HEK293 (cell line): Measurements from ENCODE around the gene SLC38A4.

Source experiments
- CTCF ChIA-PET: fragments of 350-600 bp; formaldehyde crosslinking; extraction: SDS; loops from one replicate; lab custom pipeline; 2021; ENCODE audit warnings: antibody characterized with exemption; lab: Yijun Ruan, JAX
- POLR2A ChIA-PET: fragments of 300-600 bp; formaldehyde crosslinking; extraction: SDS; loops from one replicate; lab custom pipeline; 2020; ENCODE audit warnings: antibody characterized with exemption, inconsistent platforms; lab: Yijun Ruan, JAX
- H3K27ac ChIP-seq: fragments of 200-500 bp; sonication (Bioruptor generic); 2 replicates; pipeline ENCODE4 v1.5.1; 2014; ENCODE audit warnings: low read depth, low read length, control low read depth, inconsistent platforms; ENCODE audit errors: extremely low read depth
- H3K36me3 ChIP-seq, 2 experiments: fragments of 200-500 bp in 1 of 2; sonication (Bioruptor generic) in 1 of 2; 1 replicate in 1 of 2; 2 replicates in 1 of 2; pipeline ENCODE4 v1.5.1; 2014 to 2017; ENCODE audit warnings: inconsistent platforms in 2 of 2, low read length in 2 of 2; ENCODE audit not compliant: control insufficient read depth in 2 of 2, insufficient read depth in 1 of 2
- H3K4me1 ChIP-seq: fragments of 200-500 bp; sonication (Bioruptor generic); 2 replicates; pipeline ENCODE4 v1.5.1; 2014; ENCODE audit warnings: mild to moderate bottlenecking, low read length, inconsistent platforms; ENCODE audit not compliant: control insufficient read depth, insufficient read depth
- H3K4me3 ChIP-seq: 2 replicates; pipeline ENCODE4 v1.5.1; 2011; ENCODE audit warnings: low read depth, mild to moderate bottlenecking, control low read depth, low read length, moderate library complexity
- H3K9me3 ChIP-seq: fragments of 200-500 bp; sonication (Bioruptor generic); 2 replicates; pipeline ENCODE4 v1.5.1; 2014; ENCODE audit warnings: low read depth, low read length, inconsistent platforms; ENCODE audit not compliant: control insufficient read depth, insufficient read depth
- MZF1 ChIP-seq: fragments of 450-650 bp; formaldehyde crosslinking; IDR thresholded peaks from 2 replicates; pipeline ENCODE4 v1.5.1; 2017; ENCODE audit warnings: missing biosample characterization, missing genetic modification characterization, borderline replicate concordance
- ZNF138 ChIP-seq: fragments of 450-650 bp; formaldehyde crosslinking; IDR thresholded peaks from 2 replicates; pipeline ENCODE4 v1.5.1; 2016; ENCODE audit warnings: missing biosample characterization, missing genetic modification characterization, borderline replicate concordance
- ZNF19 ChIP-seq: fragments of 450-650 bp; formaldehyde crosslinking; IDR thresholded peaks from 2 replicates; pipeline ENCODE4; 2016; ENCODE audit warnings: missing biosample characterization, missing genetic modification characterization, low read depth
- ZNF221 ChIP-seq: fragments of 450-650 bp; formaldehyde crosslinking; IDR thresholded peaks from 2 replicates; pipeline ENCODE4 v1.5.1; 2017; ENCODE audit warnings: missing biosample characterization, missing genetic modification characterization, borderline replicate concordance
- ZNF248 ChIP-seq: fragments of 450-650 bp; formaldehyde crosslinking; IDR thresholded peaks from 2 replicates; pipeline ENCODE4 v1.5.1; 2017; ENCODE audit warnings: missing biosample characterization, missing genetic modification characterization
- ZNF350 ChIP-seq: fragments of 450-650 bp; formaldehyde crosslinking; IDR thresholded peaks from 2 replicates; pipeline ENCODE4 v1.5.0; 2017; ENCODE audit warnings: missing biosample characterization, mild to moderate bottlenecking, missing genetic modification characterization
- ZNF416 ChIP-seq: fragments of 450-650 bp; formaldehyde crosslinking; IDR thresholded peaks from 2 replicates; pipeline ENCODE4 v1.5.1; 2016; ENCODE audit warnings: missing biosample characterization, missing genetic modification characterization
- ZNF426 ChIP-seq: fragments of 450-650 bp; formaldehyde crosslinking; IDR thresholded peaks from 2 replicates; pipeline ENCODE4 v1.5.1; 2017; ENCODE audit warnings: missing biosample characterization, missing genetic modification characterization, mild to moderate bottlenecking, inconsistent platforms, moderate library complexity
- ZNF658 ChIP-seq: fragments of 450-650 bp; formaldehyde crosslinking; IDR thresholded peaks from 2 replicates; pipeline ENCODE4; 2016; ENCODE audit warnings: missing biosample characterization, missing genetic modification characterization
- ZNF777 ChIP-seq: fragments of 450-650 bp; formaldehyde crosslinking; IDR thresholded peaks from 2 replicates; pipeline ENCODE4 v1.5.1; 2017; ENCODE audit warnings: missing biosample characterization, missing genetic modification characterization, borderline replicate concordance
- ZNF830 ChIP-seq: fragments of 450-650 bp; IDR thresholded peaks from 2 replicates; pipeline ENCODE4 v1.5.0; 2018; ENCODE audit warnings: missing biosample characterization, missing genetic modification characterization, low read depth, mild to moderate bottlenecking, moderate library complexity
- ZXDB ChIP-seq: fragments of 450-650 bp; formaldehyde crosslinking; IDR thresholded peaks from 2 replicates; pipeline ENCODE4 v1.5.1; 2016; ENCODE audit warnings: missing biosample characterization, missing genetic modification characterization
- TF ChIP-seq, protein P1 (sequence below): fragments of 450-650 bp; formaldehyde crosslinking; IDR thresholded peaks from 2 replicates; pipeline ENCODE4 v1.5.1; 2016; ENCODE audit warnings: missing biosample characterization, missing genetic modification characterization
- TF ChIP-seq, protein P2 (sequence below): fragments of 450-650 bp; formaldehyde crosslinking; IDR thresholded peaks from 2 replicates; pipeline ENCODE4 v1.5.1; 2016; ENCODE audit warnings: missing biosample characterization, missing genetic modification characterization
- TF ChIP-seq, protein P3 (sequence below): fragments of 450-650 bp; formaldehyde crosslinking; IDR thresholded peaks from 2 replicates; pipeline ENCODE4 v1.5.1; 2016; ENCODE audit warnings: missing biosample characterization, missing genetic modification characterization

The SLC38A4 gene

DNA sequence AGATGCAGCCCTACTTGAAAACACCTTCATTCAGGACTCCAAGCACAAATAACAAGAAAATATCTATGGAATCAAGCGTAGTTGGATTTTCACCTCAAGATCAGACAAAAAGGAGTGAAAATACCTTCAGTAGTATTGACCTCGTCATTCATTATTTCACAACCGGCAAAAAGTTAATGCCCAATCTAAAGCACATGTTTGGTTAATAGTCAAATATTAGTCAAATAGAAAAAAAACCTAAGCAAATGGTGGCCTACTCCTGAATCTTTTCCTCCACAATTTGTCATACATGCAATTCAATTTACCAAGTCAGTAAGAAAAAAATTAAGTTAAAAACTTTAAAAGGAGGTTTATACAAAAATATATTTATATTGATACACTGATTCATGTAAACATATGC lies 50.0 kb downstream of the SLC38A4 start (continued):
- no peak for TF ChIP-seq ZNF138 (tag by site-specific recombination)

DNA sequence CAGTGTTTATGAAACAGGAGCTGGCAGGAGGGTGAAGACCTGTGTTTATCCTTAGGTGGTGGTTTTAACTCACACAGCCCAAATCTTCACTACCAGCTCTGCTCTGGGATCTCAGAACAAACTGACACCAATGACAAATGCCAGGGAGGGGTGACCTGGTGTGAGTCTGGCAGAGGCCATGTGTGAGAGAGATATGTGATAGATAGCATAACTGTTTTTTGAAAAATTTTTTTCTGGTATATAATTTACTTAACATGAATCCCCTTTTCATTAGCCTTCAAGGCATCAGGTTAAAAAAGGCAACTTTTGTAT lies 51.5 kb downstream of the SLC38A4 start:
- Histone ChIP-seq H3K9me3 (no peaks in the 10 kb centered on the region), H3K4me1 (peaks cover 4% of the 10 kb centered on the region), H3K27ac (no peak overlapping the region), H3K4me3 (no peak overlapping the region), H3K36me3 (no peaks in the 10 kb centered on the region)
- ChIA-PET CTCF (interaction anchor here (0.6 kb wide), 4 partner anchors 10 to 304 kb away, joined by 3 read pairs; no protein-coding TSS in a partner anchor), POLR2A (no interaction called here)
- TF ChIP-seq ZNF830 (no peak), ZNF777 (tag by site-specific recombination) (no peak), ZXDB (no peak)
- TF ChIP-seq, protein P1, sequence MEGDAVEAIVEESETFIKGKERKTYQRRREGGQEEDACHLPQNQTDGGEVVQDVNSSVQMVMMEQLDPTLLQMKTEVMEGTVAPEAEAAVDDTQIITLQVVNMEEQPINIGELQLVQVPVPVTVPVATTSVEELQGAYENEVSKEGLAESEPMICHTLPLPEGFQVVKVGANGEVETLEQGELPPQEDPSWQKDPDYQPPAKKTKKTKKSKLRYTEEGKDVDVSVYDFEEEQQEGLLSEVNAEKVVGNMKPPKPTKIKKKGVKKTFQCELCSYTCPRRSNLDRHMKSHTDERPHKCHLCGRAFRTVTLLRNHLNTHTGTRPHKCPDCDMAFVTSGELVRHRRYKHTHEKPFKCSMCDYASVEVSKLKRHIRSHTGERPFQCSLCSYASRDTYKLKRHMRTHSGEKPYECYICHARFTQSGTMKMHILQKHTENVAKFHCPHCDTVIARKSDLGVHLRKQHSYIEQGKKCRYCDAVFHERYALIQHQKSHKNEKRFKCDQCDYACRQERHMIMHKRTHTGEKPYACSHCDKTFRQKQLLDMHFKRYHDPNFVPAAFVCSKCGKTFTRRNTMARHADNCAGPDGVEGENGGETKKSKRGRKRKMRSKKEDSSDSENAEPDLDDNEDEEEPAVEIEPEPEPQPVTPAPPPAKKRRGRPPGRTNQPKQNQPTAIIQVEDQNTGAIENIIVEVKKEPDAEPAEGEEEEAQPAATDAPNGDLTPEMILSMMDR (tag by site-specific recombination): no peak

DNA sequence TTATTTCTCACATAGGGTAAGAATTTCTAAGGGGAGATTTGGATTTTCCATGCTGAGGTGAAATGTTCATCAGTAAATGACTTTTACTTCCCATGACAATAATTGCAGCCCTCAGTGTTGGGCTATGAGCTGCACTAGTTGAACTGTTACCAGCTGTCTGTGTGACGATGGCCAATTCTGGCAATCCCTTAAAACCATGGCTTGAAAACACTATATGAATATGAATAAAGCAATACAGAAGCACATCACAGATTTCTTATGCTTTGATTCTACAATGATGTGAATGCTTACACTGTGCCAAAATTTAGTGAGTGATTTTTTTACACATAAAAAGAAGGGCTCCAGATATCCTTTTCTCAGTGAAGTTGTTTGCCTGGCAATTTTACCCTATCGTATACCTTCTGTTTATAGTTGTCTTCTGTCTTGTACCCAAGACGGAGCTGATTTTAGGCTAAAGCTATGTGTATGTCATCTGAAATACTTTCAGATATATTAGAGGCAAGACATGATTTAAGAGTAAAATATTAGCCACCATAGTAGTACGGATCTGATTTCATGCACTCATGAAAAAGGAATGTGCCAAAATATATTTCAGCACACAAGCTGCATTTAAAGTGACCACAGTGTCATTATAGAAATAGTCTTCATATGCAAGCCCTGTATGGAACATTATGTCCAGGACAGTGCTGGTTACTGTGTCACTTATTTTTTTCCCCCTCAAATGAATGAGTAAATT lies 52.0 kb downstream of the SLC38A4 start:
- peaks cover 4% of the 10 kb centered on the region for H3K4me1 ChIP-seq
- TF ChIP-seq ZNF19 (tag by site-specific recombination) (no peak), ZNF350 (tag by site-specific recombination) (no peak), ZNF221 (tag by site-specific recombination) (no peak), ZNF248 (tag by site-specific recombination) (no peak), ZNF416 (tag by site-specific recombination) (no peak), ZNF658 (tag by site-specific recombination) (no peak), ZNF426 (tag by site-specific recombination) (no peak), MZF1 (tag by site-specific recombination) (no peak)
- TF ChIP-seq, protein P2, sequence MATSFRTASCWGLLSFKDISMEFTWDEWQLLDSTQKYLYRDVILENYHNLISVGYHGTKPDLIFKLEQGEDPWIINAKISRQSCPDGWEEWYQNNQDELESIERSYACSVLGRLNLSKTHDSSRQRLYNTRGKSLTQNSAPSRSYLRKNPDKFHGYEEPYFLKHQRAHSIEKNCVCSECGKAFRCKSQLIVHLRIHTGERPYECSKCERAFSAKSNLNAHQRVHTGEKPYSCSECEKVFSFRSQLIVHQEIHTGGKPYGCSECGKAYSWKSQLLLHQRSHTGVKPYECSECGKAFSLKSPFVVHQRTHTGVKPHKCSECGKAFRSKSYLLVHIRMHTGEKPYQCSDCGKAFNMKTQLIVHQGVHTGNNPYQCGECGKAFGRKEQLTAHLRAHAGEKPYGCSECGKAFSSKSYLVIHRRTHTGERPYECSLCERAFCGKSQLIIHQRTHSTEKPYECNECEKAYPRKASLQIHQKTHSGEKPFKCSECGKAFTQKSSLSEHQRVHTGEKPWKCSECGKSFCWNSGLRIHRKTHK (tag by site-specific recombination): no peak
- TF ChIP-seq, protein P3, sequence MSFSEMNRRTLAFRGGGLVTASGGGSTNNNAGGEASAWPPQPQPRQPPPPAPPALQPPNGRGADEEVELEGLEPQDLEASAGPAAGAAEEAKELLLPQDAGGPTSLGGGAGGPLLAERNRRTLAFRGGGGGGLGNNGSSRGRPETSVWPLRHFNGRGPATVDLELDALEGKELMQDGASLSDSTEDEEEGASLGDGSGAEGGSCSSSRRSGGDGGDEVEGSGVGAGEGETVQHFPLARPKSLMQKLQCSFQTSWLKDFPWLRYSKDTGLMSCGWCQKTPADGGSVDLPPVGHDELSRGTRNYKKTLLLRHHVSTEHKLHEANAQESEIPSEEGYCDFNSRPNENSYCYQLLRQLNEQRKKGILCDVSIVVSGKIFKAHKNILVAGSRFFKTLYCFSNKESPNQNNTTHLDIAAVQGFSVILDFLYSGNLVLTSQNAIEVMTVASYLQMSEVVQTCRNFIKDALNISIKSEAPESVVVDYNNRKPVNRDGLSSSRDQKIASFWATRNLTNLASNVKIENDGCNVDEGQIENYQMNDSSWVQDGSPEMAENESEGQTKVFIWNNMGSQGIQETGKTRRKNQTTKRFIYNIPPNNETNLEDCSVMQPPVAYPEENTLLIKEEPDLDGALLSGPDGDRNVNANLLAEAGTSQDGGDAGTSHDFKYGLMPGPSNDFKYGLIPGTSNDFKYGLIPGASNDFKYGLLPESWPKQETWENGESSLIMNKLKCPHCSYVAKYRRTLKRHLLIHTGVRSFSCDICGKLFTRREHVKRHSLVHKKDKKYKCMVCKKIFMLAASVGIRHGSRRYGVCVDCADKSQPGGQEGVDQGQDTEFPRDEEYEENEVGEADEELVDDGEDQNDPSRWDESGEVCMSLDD (tag by site-specific recombination): no peak
- TF ChIP-seq, all 188 proteins: peak for 0
- no peak overlapping the region for H3K4me3 ChIP-seq
- no peaks in the 10 kb centered on the region for H3K36me3 ChIP-seq
- POLR2A ChIA-PET: no interaction called here
- no peak overlapping the region for H3K27ac ChIP-seq
- no peaks in the 10 kb centered on the region for H3K9me3 ChIP-seq
- CTCF ChIA-PET: interaction anchor here (0.6 kb wide), 4 partner anchors 9 to 305 kb away, joined by 3 read pairs; no protein-coding TSS in a partner anchor
